NCI-H2029 (cell line): ENCODE results near the gene TPMT.
A peak's percentile ranks its signal among the peaks of the same experiment; 100 is the strongest.
"Not testable (repeated sequence)": the region's sequence is repeated elsewhere in the genome, so short reads cannot be mapped to it uniquely, and the experiment has no call there.

ENCODE experiments used
- DNase-seq: peaks from one replicate; lab custom pipeline; 2025; lab: John Stamatoyannopoulos, UW

TPMT gene

GRCh38 chr6:18154507-18155149, at the start of gene TPMT:
Gene TPMT, minus strand, starts transcription at chr6:18155077. Its CDS starts 5,950 bp downstream, at chr6:18149127.
- DNase-seq, result peak; percentile 99

GRCh38 chr6:18203786-18204185, 48.9 kb upstream of the TPMT start:
- no peak for DNase-seq

- no peak for DNase-seq
These were observed 37.1 kb upstream of the TPMT start for GRCh38 chr6:18192026-18192425.

- no peak for DNase-seq
These were observed 34.3 kb upstream of the TPMT start for GRCh38 chr6:18189196-18189595.

- DNase-seq, result no peak
These were observed 32.8 kb upstream of the TPMT start for GRCh38 chr6:18187701-18188100.

GRCh38 chr6:18186540-18187250, 31.8 kb upstream of the TPMT start:
- DNase-seq, result no peak

- no peak for DNase-seq
These were observed 31.2 kb upstream of the TPMT start for GRCh38 chr6:18186033-18186432.

GRCh38 chr6:18185624-18186023, 30.7 kb upstream of the TPMT start:
- no peak for DNase-seq

GRCh38 chr6:18183766-18184165, 28.9 kb upstream of the TPMT start:
- no peak for DNase-seq

GRCh38 chr6:18182568-18182967, 27.7 kb upstream of the TPMT start:
- no peak for DNase-seq

- no peak for DNase-seq
These were observed 25.0 kb upstream of the TPMT start for GRCh38 chr6:18179770-18180356.

GRCh38 chr6:18178960-18179615, 24.2 kb upstream of the TPMT start:
- DNase-seq, result no peak

GRCh38 chr6:18177286-18177965, 22.5 kb upstream of the TPMT start:
- DNase-seq, result peak; percentile 38

- not testable (repeated sequence) for DNase-seq
These were observed 21.3 kb upstream of the TPMT start for GRCh38 chr6:18176198-18176597.

GRCh38 chr6:18171871-18172270, 17.0 kb upstream of the TPMT start:
- no peak for DNase-seq

GRCh38 chr6:18168264-18168663, 13.4 kb upstream of the TPMT start:
- no peak for DNase-seq

GRCh38 chr6:18166312-18167036, 11.6 kb upstream of the TPMT start:
- DNase-seq, result no peak

- no peak for DNase-seq
These were observed 10.9 kb upstream of the TPMT start for GRCh38 chr6:18165751-18166150.

GRCh38 chr6:18162401-18162800, 7.5 kb upstream of the TPMT start:
- no peak for DNase-seq

- DNase-seq, result no peak
These were observed 6.6 kb upstream of the TPMT start for GRCh38 chr6:18161431-18161830.

GRCh38 chr6:18160911-18161310, 6.0 kb upstream of the TPMT start:
- DNase-seq, result no peak
